D341Med (cell line): Measurements from ENCODE around the gene ASGR1.
"Not testable (repeated sequence)": the region's sequence is repeated elsewhere in the genome, so short reads cannot be mapped to it uniquely, and the experiment has no call there.

ENCODE experiments used
- DNase-seq: peaks from one replicate; pipeline ENCODE4 v3.0.0; 2012; ENCODE audit warnings: low spot score

The ASGR1 gene

DNA sequence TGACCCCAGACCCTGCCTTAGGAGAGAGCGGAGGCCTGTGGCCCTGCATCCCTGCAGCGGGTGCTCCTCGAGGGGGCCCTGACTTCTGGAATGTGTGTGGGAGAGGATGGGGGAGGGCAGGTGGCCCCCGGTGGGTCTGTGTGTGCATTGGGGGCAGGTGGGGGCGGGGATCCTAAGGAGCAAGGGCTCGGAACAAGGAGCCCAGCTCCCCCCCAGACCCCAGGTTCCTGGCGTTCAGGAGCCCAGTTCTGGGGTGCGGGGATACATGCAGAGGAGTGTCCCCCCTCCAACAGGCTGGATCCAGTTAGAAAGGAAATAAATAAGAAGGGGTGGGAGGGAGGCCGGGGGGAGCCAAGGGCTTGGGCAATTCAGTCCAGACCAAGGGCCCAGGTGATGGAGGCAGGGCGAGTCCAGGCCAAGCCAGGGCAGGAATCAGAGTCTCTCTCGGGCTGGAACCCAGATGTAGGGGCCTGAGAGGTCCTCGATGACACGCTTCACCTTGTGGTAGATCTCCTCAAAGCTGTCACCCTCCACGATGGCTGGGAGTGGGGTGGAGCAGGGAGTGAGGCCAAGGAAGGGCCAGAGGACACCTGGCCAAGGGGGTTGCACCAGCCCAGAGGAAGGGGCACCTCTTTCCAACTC, 11.2 kb upstream of the ASGR1 start:
- DNase-seq: no peak

DNA sequence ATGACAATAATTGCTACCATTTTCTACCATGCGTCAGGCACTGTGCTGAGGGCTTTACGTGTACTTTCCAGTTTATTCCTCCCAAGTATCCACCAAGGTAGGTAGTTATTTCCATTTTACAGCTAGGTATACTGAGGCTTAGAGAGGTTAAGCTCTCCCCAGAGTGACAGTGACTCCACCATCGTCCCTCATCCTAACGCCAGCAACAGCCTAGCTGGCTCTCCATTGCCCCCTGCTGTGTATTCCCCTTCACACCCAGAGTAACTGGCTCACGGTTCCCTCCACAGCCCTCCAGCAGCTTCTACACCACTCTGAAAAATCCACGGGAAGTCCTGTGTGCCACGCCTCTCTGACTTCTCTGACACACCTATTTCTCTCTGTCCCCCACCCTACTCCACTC, 7.1 kb upstream of the ASGR1 start:
- no peak for DNase-seq

DNA sequence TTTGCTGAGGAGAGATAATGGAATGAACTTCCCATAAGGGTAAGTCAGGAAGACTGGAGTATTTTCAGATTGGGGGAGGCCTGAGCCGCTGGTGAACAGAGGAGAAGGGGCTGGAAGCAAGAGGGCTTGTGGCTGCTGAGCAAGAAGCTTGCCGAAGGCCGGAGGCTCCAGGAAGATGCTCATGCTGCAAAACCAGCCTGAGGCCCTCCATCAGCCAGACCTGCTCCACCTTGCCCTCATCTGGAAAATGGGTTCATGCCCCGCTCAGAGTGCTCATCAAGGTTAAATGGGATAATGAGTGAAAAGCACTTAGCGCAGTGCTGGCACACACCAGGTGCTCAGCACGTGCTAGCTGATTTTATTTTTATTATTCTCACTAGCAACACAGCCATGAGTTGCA, 5.5 kb upstream of the ASGR1 start:
- no peak for DNase-seq

DNA sequence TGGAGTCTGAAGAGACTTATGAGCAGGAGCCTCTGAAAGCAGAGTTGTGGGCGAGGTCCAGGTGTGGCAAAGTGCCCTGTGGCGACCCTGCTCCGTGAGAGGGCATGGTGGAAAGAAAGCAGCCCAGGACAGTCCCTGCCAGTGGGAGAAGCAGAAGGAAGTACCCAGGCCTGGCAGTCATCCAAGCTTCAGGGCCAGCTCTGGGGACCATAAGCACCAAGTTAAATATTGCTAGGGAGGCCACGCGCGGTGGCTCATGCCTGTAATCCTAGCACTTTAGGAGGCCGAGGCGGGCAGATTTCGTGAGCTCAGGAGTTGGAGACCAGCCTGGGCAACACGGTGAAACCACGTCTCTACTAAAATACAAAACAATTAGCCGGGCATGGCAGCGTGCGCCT, 4.9 kb upstream of the ASGR1 start:
- no peak for DNase-seq

DNA sequence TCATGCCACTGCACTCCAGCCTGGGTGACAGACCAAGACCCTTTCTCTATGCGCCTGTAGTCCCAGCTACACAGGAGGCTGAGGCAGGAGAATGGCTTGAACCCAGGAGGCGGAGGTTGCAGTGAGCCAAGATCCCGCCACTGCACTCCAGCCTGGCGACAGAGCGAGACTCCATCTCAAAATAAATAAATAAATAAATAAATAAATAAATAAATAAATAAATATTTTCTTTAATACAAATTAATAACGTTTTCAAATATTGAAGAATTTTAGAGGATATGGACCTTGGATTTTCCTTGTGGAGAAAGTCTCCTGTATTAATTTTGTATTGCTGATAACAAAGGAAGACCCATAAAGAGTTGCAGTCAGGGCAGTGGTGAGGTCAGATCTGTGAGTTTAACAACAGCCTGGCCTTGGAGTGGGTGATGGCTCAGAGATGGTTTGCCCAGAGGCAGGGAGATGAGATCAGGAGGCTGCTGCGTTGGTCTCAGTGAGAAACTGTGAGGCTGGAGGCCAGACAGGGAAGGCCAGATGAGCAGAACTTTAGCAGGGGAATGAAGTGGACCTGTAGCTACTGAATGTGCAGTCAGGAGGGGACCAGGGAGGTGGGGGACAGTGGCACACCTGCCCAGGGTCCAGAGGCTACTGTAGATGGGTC, 4.4 kb upstream of the ASGR1 start:
- DNase-seq: no peak

DNA sequence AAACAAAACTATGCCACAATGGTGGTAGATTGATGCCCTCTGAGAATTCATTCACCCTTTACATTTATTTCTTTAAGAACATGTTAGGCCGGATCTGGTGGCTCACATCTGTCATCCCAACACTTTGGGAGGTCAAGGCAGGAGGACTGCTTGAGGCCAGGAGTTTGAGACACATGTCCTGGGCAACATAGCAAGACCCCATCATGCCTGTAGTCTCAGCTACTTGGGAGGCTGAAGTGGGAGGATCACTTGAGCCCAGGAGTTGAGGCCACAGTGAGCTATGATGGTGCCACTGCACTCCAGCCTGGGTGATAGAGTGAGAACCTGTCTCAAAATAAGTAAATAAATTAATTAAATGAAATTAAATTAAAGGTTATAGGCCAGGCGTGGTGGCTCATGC, 2.9 kb upstream of the ASGR1 start:
- DNase-seq: not testable (repeated sequence)

DNA sequence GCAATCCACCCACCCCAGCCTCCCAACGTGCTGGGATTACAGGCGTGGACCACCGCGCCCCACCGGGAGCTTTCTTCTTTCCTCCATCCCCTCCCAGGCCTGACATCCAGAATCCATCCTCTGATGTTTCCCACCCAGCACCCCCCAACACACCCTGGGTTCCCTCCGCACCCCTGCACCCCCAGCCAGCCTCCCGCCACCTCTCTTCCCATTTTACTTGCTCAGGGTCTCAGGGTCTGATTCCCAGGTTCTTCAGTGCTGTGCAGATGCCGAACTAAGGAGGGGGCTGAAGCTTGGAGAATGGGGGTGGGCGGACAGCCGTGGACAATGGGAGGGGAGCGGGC, 225 bp downstream of the ASGR1 start:
- DNase-seq: peak; percentile 6

DNA sequence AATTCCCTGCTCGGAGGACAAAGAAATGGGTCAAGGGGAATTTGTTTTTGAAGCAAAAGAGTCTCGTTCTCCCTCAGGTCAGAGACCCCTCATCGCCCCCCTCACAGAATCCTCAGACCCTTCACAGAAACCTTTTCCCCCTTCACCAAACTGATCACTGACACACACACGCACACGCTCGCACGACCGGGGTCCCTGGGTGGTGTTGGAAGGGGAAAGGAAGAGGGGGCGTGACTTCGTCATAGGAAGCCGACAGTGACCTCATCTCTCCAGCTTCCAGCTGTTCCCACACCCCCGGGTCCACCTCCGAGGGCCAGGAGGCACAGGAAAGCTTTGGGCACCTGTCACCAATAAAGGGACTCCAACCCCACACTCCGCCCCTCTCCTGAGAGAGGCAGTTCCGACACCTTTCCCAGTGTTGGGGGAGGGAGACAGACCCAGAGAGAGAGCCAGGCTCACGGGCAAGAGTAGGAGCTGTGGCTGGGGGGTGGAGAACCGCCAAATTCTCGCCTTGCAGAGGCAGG, 1.2 kb downstream of the ASGR1 start:
- DNase-seq: peak; percentile 16

DNA sequence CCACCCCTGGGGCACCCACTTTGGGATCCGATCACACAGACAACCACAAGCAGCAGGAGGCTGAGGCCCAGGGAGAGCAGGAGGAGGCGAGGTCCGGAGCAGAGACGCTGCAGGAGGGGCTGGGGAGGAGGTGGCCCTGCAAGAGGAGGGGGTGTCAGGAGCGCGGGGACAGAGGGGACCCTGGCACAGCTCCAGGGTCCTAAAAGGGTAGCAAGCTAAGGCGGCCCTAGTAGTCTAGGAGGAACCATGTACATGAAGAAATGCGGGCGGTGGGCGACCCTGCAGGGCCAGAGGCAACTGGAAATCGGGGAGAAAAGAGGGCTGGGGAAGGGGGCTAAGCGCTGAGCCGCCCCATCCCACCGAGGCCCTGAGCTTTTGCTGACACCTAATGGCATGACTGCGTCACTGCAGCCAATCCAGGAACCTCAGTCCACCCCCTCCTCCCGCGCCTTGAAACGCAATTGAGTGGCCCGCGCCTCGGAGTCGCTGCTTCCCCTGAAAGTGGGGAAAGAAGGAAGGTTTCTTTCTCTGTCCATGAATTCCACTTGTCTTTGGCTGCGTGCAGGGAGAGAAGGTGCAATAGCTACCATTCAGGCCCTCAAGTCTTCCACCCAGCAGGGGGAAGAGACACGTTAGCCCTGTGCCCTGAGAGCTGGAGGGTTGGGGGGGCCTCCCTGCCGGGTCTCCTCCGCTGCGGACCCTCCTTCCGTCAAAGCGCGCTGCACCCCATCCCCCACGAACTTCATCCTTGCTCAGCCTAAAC, 1.8 kb downstream of the ASGR1 start:
- peak; percentile 84 for DNase-seq

DNA sequence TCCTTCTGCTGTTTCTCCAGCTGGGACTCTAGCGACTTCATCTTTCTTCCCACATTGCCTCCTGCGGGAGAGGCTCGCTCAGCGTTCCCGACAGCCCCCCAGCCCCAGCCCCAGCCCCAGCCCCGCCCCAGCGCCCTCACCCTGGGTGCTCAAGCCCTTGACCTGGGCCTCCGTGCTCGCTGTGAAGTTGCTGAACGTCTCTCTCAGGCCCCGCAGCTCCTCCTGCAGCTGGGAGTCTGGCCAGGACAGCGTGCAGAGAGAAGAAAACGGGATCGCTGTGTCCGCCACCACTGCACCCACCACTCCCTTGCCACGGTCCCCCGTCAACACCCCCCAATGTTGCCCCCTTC, 2.4 kb downstream of the ASGR1 start:
- DNase-seq: no peak

DNA sequence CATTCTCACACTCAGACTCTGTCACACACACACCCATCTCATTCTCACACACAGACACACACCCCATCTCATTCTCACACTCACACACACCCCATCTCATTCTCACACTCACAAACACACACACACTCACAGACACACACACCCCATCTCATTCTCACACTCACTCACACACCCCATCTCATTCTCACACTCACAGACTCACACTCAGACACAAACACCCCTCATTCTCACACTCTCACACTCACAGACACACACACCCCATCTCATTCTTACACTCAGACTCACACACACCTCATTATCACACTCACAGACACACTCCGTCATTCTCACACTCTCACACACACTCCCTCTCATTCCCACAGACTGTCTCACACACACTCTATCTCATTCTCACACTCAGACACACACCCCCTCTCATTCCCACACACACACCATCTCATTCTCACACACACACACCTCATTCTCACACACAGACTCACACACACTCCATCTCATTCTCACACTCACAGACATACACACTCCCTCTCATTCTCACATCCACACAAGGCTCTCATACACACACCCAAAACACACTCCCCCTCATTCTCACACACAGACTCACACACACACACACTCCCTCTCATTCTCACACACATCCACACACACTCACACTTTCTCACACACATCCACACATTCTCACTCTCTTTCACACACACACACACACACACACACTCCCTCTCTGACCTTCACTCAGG, 2.9 kb downstream of the ASGR1 start:
- no peak for DNase-seq

DNA sequence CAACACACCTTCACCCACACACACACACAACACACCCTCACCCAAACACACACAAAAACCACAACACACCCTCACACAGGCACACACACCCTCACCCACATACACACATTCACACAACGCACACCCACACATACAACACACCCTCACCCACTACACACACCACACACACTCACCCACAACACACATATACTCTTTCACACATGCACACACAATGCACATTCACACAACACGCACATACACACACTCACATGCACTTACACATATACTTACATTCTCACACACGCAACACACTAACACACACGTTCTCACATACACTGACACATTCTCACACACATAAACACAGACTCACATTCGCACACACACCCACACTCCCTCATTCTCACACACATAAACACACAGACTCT, 3.8 kb downstream of the ASGR1 start:
- DNase-seq: no peak

DNA sequence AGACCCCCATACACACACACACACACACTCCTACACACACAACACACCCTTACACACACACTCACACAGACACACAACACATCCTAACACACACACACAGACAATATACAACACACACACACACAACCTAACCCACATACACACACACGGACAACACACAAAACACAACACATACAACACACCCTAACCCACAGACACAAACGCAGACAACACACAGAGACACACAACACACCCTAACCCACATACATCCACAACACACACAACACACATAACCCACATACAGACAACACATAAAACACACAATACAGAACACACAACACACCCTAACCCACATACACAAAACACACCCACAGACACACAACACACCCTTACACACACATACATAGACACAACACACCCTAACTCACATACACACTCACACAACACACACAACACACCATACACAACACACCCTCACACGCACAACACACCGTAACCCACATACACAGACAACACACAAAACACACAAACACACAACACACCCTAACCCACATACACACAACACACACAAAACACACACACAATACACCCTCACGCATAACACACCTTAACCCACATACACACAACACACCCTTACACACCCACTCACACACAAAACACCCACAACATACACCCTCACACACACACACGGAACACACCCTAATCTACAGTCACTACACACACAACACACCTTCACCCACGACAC, 4.4 kb downstream of the ASGR1 start:
- DNase-seq: no peak

DNA sequence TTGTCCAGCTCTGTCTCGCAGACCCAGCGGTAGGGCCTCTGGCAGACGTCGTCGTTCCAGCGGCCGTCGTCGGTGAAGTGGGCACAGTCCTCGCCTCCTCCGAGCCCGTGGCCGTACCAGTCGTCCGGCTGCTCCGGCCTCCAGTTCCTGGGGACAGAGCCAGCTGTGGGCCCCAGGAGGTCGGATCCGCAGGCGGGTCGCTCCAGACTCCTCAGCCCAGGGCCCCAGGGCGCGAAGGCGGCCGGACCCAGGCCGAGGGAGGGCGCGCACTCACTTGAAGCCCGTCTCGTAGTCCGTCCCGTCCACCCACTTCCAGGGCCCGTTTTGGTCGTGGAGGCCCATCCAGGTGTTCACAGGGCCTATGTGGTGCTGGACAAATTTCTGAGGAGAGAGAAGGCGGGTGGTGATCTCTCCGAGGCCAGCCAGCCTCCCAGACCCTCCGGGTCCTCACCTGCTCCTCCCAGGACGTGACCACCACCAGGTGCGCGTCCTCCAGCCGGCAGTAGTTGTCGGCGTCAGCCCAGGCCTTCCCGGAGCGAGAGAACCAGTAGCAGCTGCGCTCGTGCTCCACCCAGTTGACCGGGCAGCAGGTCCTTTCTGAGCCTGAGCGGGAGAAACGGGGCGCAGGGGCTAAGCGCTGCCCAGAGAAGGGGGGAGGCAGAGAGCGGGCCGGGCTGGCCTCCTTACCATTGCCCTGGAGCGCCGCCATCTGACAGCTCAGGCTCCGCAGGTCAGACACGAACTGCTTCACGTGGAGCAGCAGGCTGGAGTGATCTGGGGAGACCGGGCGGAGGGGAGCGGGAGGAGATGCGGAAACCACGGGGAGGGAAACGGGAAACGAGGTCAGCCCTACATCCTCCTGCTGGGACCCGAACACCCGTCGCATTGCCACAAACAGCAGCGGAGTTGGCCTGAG, 5.2 kb downstream of the ASGR1 start:
- DNase-seq: peak; percentile 47

DNA sequence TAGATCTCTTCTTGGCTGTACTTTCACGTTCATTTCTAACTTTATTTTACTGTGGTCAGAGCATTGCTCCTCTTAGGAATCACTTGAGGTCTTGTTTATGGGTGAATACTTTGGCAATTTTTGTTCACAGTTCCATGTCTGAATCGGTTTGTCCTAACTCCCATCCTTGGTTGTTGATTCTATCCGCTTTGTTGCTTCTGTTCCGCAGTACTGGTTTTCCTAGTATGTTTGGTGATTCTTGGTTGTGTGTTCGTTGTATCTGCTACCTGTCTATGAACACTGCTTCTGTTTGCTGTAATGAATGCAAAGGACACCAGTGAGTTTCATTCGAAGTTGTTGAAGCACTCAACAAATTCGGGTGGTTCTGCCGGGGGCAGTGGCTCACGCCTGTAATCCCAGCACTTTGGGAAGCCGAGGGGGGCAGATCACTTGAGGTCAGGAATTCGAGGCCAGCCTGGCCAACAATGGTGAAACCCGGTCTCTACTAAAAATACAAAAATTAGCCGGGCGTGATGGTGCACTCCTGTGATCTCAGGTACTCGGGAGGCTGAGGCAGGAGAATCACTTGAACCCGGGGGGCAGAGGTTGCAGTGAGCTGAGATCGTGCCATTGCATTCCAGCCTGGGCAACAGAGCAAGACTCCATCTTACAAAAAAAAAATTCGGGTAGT, 6.5 kb downstream of the ASGR1 start:
- not testable (repeated sequence) for DNase-seq

DNA sequence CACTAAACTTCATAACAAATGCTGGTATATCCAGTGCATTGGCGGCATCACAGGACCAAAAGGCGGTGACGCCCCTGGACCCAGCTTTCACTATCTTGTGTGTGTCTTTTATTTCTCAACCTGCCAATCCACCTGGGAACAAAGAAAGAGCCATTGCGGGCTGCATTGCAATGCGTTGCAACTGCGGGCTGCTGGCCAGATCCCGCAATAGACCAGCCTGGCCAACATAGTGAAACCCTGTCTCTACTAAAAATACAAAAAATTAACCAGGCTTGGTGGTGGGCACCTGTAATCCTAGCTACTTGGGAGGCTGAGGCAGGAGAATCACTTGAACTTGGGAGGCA, 9.6 kb downstream of the ASGR1 start:
- DNase-seq: not testable (repeated sequence)

DNA sequence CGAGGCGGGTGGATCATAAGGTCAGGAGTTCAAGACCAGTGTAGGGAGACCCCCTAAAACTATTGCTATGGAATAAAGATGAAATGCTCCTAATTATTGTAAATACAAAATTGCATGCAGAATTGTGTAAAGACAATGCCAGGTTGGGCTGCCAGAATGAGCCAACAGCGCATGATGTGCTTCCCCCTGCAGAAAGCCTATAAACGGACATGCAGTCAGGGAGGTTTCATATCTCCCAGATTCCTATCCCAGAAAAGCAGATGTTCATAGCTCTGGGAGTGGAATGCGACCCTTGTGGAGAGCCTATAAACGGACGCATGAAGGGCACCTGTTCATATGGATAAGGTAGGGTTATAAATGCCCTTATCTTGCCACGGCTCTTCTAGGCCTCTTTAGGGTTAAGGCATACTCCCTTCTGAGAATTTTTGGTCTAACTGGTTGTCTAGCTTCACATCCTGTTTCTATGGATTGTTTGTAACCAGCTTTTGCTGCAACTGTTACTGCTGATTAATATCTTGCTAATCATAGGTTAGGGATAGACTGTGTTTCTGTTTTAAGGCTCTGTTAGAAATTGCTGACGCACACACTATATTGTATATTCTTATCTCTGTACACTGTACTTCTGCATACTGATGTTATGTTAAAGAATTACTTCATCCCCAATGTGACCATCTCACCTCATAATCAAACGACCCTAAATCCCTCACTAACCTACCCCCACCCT, 10.2 kb downstream of the ASGR1 start:
- DNase-seq: not testable (repeated sequence)

DNA sequence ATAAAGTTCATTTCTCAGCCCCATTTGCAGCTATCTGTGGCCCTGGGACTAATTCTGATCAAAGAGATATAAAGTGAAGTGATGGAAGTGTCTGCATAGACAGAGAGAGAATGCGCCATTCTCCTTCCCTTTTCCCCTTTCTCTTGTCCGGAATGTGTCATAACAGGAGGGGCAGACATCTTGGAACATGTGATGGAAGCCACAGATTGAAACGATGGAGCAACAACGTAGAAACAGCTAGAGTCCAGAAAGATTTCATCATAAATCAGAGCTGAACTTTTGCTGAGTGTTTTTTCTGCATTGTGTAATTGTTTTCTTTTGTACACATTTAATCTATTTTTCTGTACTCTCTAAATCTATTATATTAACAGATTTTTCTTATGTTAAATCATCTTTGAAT, 11.3 kb downstream of the ASGR1 start:
- no peak for DNase-seq

DNA sequence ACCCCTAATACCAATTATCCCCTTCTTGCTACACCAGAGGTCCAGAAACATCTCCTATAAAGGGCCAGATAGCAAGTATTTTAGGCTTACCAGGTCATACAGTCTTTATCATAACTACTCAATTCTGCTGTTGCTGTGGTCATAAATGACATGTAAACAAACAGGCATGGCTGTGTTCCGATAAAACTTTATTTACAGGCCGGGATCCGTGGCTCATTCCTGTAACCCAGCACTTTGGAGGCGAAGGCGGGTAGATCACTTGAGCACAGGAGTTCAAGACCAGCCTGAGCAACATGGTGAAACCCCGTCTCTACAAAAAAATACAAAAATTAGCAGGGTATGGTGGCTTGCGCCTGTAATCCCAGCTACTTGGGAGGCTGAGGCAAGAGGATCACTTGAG, 12.3 kb downstream of the ASGR1 start:
- no peak for DNase-seq

DNA sequence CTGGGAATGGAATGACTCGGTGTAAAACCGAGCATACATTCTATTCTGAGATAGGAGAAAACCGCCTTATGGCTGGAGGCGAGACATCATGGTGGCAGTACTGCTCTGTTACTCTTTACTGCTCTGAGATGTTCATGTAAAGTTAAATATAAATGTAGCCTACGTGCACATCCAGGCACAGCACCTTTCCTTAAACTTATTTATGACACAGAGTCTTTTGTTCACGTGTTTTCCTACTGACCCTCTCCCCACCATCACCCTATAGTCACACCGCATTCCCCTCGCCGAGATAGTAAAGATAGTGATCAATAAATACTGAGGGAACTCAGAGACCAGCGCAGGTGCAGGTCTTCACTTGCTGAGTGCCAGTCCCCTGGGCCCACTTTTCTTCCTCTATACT, 19.6 kb downstream of the ASGR1 start:
- DNase-seq: not testable (repeated sequence)
